ENCODE data around the gene HGFAC. TPM values are rescaled to one million over a fixed set of nuclear protein-coding genes. Genes with fewer than 3 reads are reported as not detected.
A peak's percentile ranks its signal among the peaks of the same experiment; 100 is the strongest.
"Not testable (repeated sequence)": the region's sequence is repeated elsewhere in the genome, so short reads cannot be mapped to it uniquely, and the experiment has no call there.

Gene HGFAC
- total and polyA plus RNA-seq, 10 of the 15 experiments (the other 5 are each of a cell fraction or from before 2014, with no cell fraction given) = 0.38 TPM; not detected in 9

DNA sequence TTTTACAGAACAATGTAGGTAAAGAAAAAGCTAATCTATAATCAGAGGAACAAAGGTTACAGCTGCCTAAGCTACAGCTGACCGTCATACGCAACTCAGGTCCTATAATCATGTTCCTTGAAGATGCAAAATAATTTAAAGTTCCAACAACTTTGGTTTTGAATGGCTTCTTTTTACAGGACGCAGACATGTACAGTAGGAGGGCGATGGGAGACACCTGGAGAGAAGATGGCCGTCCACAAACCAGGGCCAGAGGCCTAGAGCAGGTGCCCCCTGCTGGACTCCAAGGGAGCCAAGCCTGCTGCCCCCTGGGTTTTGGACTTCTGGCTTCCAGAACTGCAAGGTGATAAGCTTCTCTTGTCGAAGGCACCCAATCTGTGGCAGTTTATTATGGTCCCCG is 10.6 kb downstream of the HGFAC start:
- DNase-seq (ENCODE audit: low read depth, low spot score) = no peak
- no peak overlapping the region for H3K4me2 ChIP-seq (ENCODE audit: control insufficient read depth, insufficient read depth)
- no peaks in the 10 kb centered on the region for H3K79me2 ChIP-seq (ENCODE audit: control insufficient read depth, insufficient read depth, low read length)
- no peaks in the 10 kb centered on the region for H3K4me1 ChIP-seq (ENCODE audit: control insufficient read depth, insufficient read depth, low read length)
- H3K27me3 ChIP-seq (replicated peaks in 1 of 2; ENCODE audit: control insufficient read depth in 2 of 2, insufficient read depth in 2 of 2, low read length in 1 of 2) = no peaks in the 10 kb centered on the region
- intact Hi-C loops (cut with micrococcal nuclease; ENCODE audit: unreplicated experiment) (no loop called here), in situ Hi-C loops (cut with MboI) (no loop called here)
- no peaks in the 10 kb centered on the region for H4K20me1 ChIP-seq (ENCODE audit: control insufficient read depth, insufficient read depth)
- WGBS (ENCODE audit: insufficient coverage, insufficient replicate concordance, low lambda C conversion rate, missing lambda C conversion rate) = 36% methylated on average over 7 of the region's 7 CpGs
- TF ChIP-seq FOXK2 (IDR thresholded peaks at IDR 0.05) (no peak), YY1 (IDR thresholded peaks at IDR 0.05; ENCODE audit: low read depth, low read length) (peak; percentile 20; the same call in 1 of the 2 replicates)
- TF ChIP-seq, protein P1, sequence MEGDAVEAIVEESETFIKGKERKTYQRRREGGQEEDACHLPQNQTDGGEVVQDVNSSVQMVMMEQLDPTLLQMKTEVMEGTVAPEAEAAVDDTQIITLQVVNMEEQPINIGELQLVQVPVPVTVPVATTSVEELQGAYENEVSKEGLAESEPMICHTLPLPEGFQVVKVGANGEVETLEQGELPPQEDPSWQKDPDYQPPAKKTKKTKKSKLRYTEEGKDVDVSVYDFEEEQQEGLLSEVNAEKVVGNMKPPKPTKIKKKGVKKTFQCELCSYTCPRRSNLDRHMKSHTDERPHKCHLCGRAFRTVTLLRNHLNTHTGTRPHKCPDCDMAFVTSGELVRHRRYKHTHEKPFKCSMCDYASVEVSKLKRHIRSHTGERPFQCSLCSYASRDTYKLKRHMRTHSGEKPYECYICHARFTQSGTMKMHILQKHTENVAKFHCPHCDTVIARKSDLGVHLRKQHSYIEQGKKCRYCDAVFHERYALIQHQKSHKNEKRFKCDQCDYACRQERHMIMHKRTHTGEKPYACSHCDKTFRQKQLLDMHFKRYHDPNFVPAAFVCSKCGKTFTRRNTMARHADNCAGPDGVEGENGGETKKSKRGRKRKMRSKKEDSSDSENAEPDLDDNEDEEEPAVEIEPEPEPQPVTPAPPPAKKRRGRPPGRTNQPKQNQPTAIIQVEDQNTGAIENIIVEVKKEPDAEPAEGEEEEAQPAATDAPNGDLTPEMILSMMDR (IDR thresholded peaks at IDR 0.05 in 2 of 3, conservative IDR thresholded peaks at IDR 0.05 in 1 of 3; ENCODE audit: control insufficient read depth in 2 of 3, extremely low read depth in 1 of 3, insufficient read depth in 1 of 3, low read depth in 3 of 3, low read length in 3 of 3) = peak; percentile 15 to 34 (median 27)
- H3K27ac ChIP-seq (ENCODE audit: control insufficient read depth, insufficient read depth) = no peak overlapping the region
- RAD21 ChIA-PET (ENCODE audit: unreplicated experiment) = interaction anchor here (0.6 kb wide), 1 partner anchor 106 kb away, joined by 3 read pairs; no protein-coding TSS in a partner anchor
- CTCF ChIA-PET = interaction anchor here (0.8 to 1.5 kb wide), 3 partner anchors 28 to 122 kb away, joined by 3 to 7 read pairs (median 3); no protein-coding TSS in a partner anchor
- no peaks in the 10 kb centered on the region for H3K36me3 ChIP-seq (ENCODE audit: control insufficient read depth in 2 of 2, insufficient read depth in 2 of 2, low read length in 1 of 2)
- no peak for ATAC-seq
- H3K9ac ChIP-seq (ENCODE audit: control insufficient read depth, insufficient read depth, low read length) = no peak overlapping the region
- no peak for FAIRE-seq
- no peak overlapping the region for H2AFZ ChIP-seq (ENCODE audit: control insufficient read depth, low read depth, low read length)
- no peaks in the 10 kb centered on the region; the same call in 2 of the 3 replicates for H3K9me3 ChIP-seq (replicated peaks; ENCODE audit: control insufficient read depth, insufficient read depth, low read length)
- POLR2A ChIA-PET = no interaction called here
- no TSS peak for BruUV-seq (replicated peaks)
- H3K4me3 ChIP-seq = no peak overlapping the region
- SMC1A ChIA-PET (ENCODE audit: uncharacterized antibody, unreplicated experiment) = interaction anchor here (1.7 kb wide), 1 partner anchor 106 kb away, joined by 5 read pairs; no protein-coding TSS in a partner anchor

DNA sequence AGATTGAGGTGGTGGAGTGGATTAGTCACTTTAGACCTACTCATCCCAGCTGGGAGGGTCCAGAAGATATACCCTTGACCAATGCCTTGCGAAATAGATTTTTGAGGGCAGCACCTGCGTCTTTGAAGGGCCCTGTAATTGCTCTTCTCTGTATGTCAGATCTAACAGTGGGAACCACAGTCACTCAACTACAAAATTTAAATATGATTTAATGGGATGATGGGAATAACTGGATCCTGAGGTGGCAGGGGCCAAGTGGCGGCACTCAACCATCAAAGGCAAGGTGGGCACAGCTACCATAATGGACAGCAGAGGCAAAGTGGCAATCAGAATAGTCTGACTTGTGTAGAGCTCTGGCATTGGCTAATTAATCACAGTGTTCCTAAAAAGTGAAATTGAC is 13.8 kb downstream of the HGFAC start:
- H3K4me1 ChIP-seq (ENCODE audit: control insufficient read depth, insufficient read depth, low read length); H3K27ac ChIP-seq (ENCODE audit: control insufficient read depth, insufficient read depth); RAD21 ChIA-PET (ENCODE audit: unreplicated experiment); H2AFZ ChIP-seq (ENCODE audit: control insufficient read depth, low read depth, low read length); H3K27me3 ChIP-seq (replicated peaks in 1 of 2; ENCODE audit: control insufficient read depth in 2 of 2, insufficient read depth in 2 of 2, low read length in 1 of 2); H3K79me2 ChIP-seq (ENCODE audit: control insufficient read depth, insufficient read depth, low read length); in situ Hi-C loops (cut with MboI); H3K4me3 ChIP-seq; H4K20me1 ChIP-seq (ENCODE audit: control insufficient read depth, insufficient read depth); POLR2A ChIA-PET; H3K4me2 ChIP-seq (ENCODE audit: control insufficient read depth, insufficient read depth); intact Hi-C loops (cut with micrococcal nuclease; ENCODE audit: unreplicated experiment); H3K9me3 ChIP-seq (replicated peaks; ENCODE audit: control insufficient read depth, insufficient read depth, low read length); BruUV-seq (replicated peaks); ATAC-seq; H3K36me3 ChIP-seq (ENCODE audit: control insufficient read depth in 2 of 2, insufficient read depth in 2 of 2, low read length in 1 of 2); DNase-seq (ENCODE audit: low read depth, low spot score); CTCF ChIA-PET; FAIRE-seq; H3K9ac ChIP-seq (ENCODE audit: control insufficient read depth, insufficient read depth, low read length): not testable (repeated sequence)
- WGBS (ENCODE audit: insufficient coverage, insufficient replicate concordance, low lambda C conversion rate, missing lambda C conversion rate) = 5% methylated on average over 3 of the region's 3 CpGs
- SMC1A ChIA-PET (ENCODE audit: uncharacterized antibody, unreplicated experiment) = interaction anchor here (1.1 kb wide), 1 partner anchor 25 kb away, joined by 3 read pairs; no protein-coding TSS in a partner anchor

Data from GM12878 (cell line).